ENCODE measurements around the gene POLR1H.

DNA sequence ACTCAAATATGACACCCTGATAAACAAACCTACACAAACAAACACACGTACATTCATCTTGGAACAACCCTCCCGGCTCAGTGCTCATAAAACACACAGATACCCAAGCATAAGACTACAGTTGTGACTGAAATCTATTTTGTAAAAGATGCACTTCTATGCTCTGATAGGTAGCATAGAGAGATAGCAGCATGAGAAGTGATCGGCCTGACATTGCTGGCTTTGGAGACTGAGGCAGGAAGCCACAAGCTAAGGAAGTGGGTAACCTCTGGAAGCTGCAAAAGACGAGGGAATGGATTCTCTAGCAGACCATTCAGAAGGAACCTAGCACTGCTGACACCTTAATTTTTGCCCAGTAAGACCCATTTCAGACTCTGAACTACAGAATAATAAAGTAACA is 16.2 kb downstream of the POLR1H start:
- no peak for TF ChIP-seq POLR2A (IDR thresholded peaks at IDR 0.05; ENCODE audit: low read depth)
- TF ChIP-seq, protein P1, sequence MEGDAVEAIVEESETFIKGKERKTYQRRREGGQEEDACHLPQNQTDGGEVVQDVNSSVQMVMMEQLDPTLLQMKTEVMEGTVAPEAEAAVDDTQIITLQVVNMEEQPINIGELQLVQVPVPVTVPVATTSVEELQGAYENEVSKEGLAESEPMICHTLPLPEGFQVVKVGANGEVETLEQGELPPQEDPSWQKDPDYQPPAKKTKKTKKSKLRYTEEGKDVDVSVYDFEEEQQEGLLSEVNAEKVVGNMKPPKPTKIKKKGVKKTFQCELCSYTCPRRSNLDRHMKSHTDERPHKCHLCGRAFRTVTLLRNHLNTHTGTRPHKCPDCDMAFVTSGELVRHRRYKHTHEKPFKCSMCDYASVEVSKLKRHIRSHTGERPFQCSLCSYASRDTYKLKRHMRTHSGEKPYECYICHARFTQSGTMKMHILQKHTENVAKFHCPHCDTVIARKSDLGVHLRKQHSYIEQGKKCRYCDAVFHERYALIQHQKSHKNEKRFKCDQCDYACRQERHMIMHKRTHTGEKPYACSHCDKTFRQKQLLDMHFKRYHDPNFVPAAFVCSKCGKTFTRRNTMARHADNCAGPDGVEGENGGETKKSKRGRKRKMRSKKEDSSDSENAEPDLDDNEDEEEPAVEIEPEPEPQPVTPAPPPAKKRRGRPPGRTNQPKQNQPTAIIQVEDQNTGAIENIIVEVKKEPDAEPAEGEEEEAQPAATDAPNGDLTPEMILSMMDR (IDR thresholded peaks at IDR 0.05) = no peak
